Stimulated activated CD8-positive, alpha-beta memory T cell treated with anti-CD3 and anti-CD28 coated beads, Interleukin-2, amount 100 ng/mL, for 48 hours (primary cell): ENCODE results near the gene GPT2.

Experiments used
- DNase-seq, 2 donors: peaks; one replicate each; pipeline ENCODE4 v3.0.0-alpha.2; 2020; ENCODE audit warnings: low read depth in 2 of 2

GPT2 gene

GRCh38 chr16:46896314-46896968, 12.3 kb downstream of the GPT2 start:
- no peak for DNase-seq

DNA sequence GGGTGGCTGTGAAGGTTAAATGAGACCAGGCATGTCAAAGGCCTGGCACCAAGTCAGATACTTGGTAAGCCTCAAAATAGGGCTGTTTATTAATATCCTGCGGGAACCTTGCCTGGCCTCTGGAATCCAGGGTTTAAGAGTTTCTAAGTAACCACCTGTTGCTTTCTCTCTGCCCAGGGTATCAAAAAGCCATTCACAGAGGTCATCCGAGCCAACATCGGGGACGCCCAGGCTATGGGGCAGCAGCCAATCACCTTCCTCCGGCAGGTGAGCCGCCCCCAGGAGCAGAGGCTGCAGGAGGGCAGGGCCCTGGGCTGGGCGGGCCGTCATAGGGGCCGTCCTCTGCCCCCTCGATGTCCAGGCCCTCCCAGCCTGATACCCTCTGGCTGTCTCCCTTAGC, 13.3 kb downstream of the GPT2 start:
- DNase-seq, result no peak

DNA sequence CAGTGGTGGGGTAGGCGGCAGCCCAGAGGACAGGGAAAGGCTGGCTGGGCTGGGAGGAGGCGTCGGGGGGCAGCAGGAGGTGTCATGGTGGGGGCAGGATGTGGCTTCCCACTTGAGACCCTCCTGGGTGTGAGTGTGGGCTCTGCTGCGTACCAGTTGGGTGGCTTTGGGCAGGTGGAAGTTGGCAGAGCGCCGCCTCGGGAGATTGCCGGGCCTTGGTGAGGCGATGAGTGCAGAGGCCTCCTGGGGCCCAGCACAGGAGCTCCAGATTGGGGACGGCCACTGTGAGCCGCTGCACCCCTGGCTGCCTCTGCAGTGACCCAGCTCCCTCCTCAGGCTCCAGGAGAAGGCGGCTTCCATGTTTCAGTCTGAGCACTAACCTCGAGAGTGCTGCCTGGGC, 13.8 kb downstream of the GPT2 start:
- no peak for DNase-seq

DNA sequence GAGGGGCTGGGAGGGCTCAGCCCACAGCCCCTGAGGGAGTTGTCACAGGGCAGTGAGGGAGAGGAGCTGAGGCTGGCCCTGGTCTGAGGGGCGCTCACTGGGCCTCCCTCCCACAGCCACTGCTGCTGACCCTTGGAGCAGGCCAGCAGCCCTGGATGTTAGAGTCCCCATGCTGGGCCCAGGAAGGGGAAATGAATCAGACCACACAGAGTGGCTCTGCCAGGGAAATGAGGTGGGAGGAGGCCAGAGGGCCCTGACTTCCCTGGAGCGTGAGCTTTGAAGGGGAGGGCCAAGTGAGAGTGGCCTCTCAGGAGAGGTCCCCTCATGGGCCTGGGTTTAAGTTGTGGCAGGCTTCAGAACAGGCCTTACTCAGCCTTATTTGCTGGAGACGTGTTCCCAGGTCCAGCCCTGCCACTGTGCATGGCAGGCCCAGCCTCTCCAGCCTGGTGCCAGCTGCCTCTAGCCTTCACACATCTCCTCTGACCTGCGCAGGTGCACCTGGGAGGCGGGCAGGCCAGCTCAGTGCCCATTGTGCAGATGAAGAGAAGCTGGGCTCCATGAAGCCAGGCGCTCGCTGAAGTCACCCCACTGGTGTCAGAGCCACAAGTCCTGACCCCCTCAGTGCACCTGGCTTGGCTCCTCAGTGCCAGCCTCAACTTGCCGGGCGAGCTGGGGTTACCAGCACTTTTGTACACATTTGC, 15.4 kb downstream of the GPT2 start:
- no peak for DNase-seq

GRCh38 chr16:46900455-46901235, 16.5 kb downstream of the GPT2 start:
- no peak for DNase-seq

DNA sequence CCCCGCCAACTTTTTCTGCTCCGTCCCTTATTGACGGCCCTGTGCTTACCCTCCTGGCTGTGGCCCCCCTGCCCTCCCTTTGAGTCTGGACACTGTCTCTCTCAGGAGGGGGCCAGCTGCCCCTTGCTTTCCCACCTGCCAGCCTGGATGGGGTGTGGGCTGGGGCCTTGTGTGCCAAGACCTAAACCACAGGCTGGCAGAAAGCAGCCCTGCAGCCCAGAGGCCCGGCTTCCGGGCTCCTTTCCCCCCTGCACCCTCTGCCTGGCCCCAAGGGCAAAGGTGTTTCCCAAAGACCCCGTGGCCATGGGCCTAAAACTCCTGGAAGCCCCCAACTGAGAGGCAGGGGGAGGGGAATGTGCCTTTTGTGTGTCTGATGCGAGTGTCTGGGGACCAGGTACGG, 17.5 kb downstream of the GPT2 start:
- no peak for DNase-seq

- no peak for DNase-seq
Measured at GRCh38 chr16:46903255-46903905, 19.2 kb downstream of the GPT2 start.

GRCh38 chr16:46904471-46904870, 20.3 kb downstream of the GPT2 start:
- no peak for DNase-seq

DNA sequence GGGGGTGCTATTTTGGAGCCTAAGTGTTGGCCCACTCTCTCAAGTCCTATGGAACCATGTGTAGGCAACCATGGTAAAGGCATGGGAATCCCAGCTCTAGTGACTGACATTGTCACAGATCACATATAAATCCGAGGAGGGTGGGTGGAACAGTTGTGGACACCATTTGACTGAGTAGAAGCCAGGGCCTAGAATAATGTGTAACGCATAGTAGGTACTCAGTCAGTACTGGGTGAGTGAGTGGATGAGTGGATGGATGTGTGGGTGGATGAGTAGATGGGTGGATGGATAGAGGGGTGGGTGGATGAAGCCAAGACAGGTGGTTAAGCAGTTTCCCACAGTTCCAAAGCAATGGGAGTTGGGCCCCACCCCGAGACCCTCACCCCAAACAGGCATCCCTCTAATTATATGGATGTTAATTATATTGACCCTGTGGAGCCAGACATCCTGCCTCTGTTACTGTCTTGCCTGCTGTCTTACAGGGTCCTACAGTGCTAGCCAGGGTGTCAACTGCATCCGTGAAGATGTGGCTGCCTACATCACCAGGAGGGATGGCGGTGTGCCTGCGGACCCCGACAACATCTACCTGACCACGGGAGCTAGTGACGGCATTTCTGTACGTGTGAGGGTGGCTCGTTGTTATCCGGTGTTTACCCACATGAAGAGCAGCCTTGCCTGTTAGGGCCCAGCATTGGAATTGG, 22.3 kb downstream of the GPT2 start:
- DNase-seq, result no peak

- DNase-seq, result no peak
Measured at GRCh38 chr16:46907061-46907774, 23.1 kb downstream of the GPT2 start.

- peak; percentile 32 to 33 for DNase-seq
Measured at GRCh38 chr16:46908540-46909372, 24.6 kb downstream of the GPT2 start.

- DNase-seq, result no peak
Measured at GRCh38 chr16:46911038-46911437, 26.9 kb downstream of the GPT2 start.

DNA sequence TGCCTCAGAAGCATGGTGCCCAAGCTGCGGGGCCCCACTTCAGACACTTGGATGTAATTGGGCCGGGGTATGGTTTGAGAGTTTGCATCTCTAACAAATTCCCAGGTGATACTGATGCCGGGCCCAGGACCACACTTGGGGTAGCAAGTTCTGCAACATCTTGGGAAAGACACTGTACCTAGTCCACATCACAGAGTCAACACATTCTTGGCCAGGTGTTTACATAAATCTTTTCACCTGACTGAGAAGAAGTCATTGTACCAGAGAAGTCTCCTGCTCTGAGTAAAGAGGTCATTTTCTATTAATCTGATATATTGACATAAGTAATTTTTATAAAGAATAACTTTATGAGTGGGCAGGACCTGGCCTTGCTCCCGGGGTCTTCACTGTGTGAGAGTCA, 27.5 kb downstream of the GPT2 start:
- DNase-seq, result no peak

- no peak for DNase-seq
Measured at GRCh38 chr16:46914556-46915201, 30.5 kb downstream of the GPT2 start.

DNA sequence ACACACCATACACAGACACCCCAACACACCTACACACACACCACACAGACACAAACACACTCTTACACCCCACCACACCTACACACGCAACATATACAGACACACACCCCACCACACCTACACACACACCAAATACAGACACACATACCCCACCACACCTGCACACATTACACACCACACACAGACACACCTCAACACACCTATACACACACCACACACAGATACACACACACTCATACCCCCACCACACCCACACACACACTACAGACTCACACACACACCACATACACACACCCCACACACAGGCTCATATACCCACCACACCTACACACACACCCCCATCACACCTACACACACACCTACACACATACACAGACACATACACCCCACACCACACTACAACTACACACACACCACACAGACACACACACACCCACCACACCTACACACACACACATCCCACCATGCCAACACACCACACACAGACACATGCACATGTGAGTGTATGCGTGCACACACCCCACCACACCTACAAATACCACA, 31.4 kb downstream of the GPT2 start:
- DNase-seq, result no peak

GRCh38 chr16:46916980-46917379, 32.8 kb downstream of the GPT2 start:
- no peak for DNase-seq

DNA sequence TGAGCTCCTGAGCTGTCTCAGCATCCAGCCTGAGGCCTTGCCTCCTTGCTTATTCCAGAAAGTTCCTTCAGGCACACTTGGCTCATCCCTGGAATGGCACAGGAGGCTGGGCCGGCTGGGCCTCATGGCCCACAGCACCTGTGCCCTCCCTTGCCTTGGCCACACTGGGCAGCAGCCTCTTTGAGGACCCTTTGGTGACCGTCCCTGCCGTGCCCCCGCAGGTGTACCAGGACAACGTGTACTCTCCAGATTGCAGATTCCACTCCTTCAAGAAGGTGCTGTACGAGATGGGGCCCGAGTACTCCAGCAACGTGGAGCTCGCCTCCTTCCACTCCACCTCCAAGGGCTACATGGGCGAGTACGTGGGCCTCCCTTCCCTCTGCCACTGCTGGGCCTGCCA, 34.2 kb downstream of the GPT2 start:
- no peak for DNase-seq

DNA sequence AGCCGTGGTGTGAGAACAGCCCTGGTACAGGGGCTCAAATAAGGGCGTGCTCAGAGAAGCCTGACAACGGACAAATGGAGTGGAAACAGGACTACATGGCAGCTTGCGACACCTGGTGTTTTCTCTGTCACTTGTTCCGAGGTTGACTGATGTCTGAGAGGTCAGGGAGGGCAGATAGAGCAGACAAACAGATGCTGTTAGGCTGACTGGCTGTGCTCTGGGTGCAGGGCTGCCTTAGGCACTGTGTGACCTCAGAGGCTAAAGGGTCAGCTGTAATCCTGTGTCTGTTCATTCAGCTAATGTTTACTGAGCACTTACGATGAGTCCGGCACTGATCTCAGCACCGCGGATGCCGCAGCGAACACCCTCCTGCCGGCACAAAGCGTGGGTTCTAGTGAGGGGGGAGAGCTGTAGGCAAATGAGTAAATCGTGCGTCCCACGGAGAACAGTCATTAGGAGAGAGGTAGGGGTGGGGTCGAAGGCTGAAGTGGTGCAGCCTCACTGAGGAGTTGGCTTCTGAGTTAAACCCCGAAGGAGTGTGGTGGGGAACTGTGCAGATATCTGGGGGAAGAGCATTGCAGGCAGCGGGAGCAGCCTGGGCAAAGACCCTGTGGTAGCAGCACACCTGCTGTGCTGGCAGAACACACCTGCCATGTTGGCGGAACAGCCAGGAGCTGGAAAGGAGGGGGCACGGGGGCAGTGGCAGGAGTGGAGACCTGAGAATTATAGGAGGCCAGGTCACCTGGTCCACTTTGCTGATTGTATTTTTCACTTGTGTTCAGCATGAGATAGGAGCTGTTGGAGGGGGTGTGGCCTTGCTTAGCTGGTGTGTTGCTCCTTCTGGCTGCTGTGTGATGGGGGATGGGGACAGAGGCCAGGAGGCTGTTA, 35.0 kb downstream of the GPT2 start:
- DNase-seq, result peak in 1 of 2 donors; percentile 4
